ENCODE data around the gene SPRY4. TPM values are rescaled to one million over a fixed set of nuclear protein-coding genes. Genes with fewer than 3 reads are reported as not detected.

SPRY4 gene
- total and polyA plus RNA-seq, 12 donors: 12.1 to 66.1 (median 30.3) TPM

- H3K9me3 ChIP-seq (replicated peaks in 1 of 3): no peaks in the 10 kb centered on the region
- H3K36me3 ChIP-seq (replicated peaks in 1 of 2): no peaks in the 10 kb centered on the region
- no peak for DNase-seq
- H3K27ac ChIP-seq: peak overlapping the region in 3 of 5 donors; percentile 1 to 69 (median 35)
- TF ChIP-seq POLR2A (IDR thresholded peaks at IDR 0.05) (no peak), CTCF (IDR thresholded peaks at IDR 0.05) (no peak)
- intact Hi-C loops (cut with DNase I): no loop called here
- H3K4me3 ChIP-seq: no peak overlapping the region
- 63 to 76% (median 68%) methylated on average over 8 of the region's 8 CpGs for WGBS, 4 donors
- H3K27me3 ChIP-seq: no peaks in the 10 kb centered on the region
- peaks cover 4 to 20% of the 10 kb centered on the region in 2 donors for H3K4me1 ChIP-seq (replicated peaks in 1 of 2)
Observed at GRCh38 chr5:142295960-142296860, 28.6 kb downstream of the SPRY4 start.

- Histone ChIP-seq H3K4me1 (replicated peaks in 1 of 2) (peaks cover 4 to 25% of the 10 kb centered on the region in 2 donors), H3K27ac (peak overlapping the region in 2 of 5 donors; percentile 35 to 69), H3K27me3 (no peaks in the 10 kb centered on the region), H3K36me3 (replicated peaks in 1 of 2) (no peaks in the 10 kb centered on the region), H3K4me3 (no peak overlapping the region), H3K9me3 (replicated peaks in 1 of 3) (no peaks in the 10 kb centered on the region)
- TF ChIP-seq POLR2A (IDR thresholded peaks at IDR 0.05): no peak
- WGBS, 4 donors: 70 to 75% (median 75%) methylated on average over 18 to 23 of the region's 23 CpGs
- intact Hi-C loops (cut with DNase I): no loop called here
- peak in 6 of 7 donors; percentile 25 to 74 (median 40) for DNase-seq
Observed at GRCh38 chr5:142295084-142295758, 29.6 kb downstream of the SPRY4 start.

- Histone ChIP-seq H3K9me3 (replicated peaks in 1 of 3) (no peaks in the 10 kb centered on the region), H3K27me3 (no peaks in the 10 kb centered on the region), H3K36me3 (replicated peaks in 1 of 2) (no peaks in the 10 kb centered on the region), H3K4me3 (no peak overlapping the region), H3K27ac (no peak overlapping the region), H3K4me1 (replicated peaks in 1 of 2) (peaks cover 4 to 25% of the 10 kb centered on the region in 2 donors)
- 61 to 74% (median 69%) methylated on average over 5 of the region's 5 CpGs for WGBS, 4 donors
- no peak for TF ChIP-seq CTCF (IDR thresholded peaks at IDR 0.05)
- no peak for TF ChIP-seq POLR2A (IDR thresholded peaks at IDR 0.05)
- intact Hi-C loops (cut with DNase I): no loop called here
- no peak for DNase-seq
Observed at GRCh38 chr5:142293486-142293885, 31.3 kb downstream of the SPRY4 start.

GRCh38 chr5:142292808-142293207 is 32.0 kb downstream of the SPRY4 start:
- H3K27me3 ChIP-seq: no peaks in the 10 kb centered on the region
- peaks cover 4 to 30% of the 10 kb centered on the region in 2 donors for H3K4me1 ChIP-seq (replicated peaks in 1 of 2)
- no peak overlapping the region for H3K27ac ChIP-seq
- H3K36me3 ChIP-seq (replicated peaks in 1 of 2): no peaks in the 10 kb centered on the region
- intact Hi-C loops (cut with DNase I): no loop called here
- 92 to 100% (median 98%) methylated on average over 3 of the region's 3 CpGs for WGBS, 4 donors
- no peaks in the 10 kb centered on the region for H3K9me3 ChIP-seq (replicated peaks in 1 of 3)
- TF ChIP-seq POLR2A (IDR thresholded peaks at IDR 0.05) (no peak), CTCF (IDR thresholded peaks at IDR 0.05) (no peak)
- no peak overlapping the region for H3K4me3 ChIP-seq
- DNase-seq: no peak

Measured in adrenal gland (tissue), 12 donors.